HL-60 (cell line): Measurements from ENCODE around the gene VPS13D.

ENCODE experiments used
- DNase-seq, 2 experiments: peaks; one replicate each; pipeline ENCODE4 v3.0.0-alpha.2; 2010 to 2020; ENCODE audit warnings: low read depth in 1 of 2, low spot score in 1 of 2
- H3K27ac ChIP-seq: fragments of 250-450 bp; sonication (Bioruptor Pico); replicated peaks from 2 replicates; pipeline ENCODE4 v1.5.1; 2020; ENCODE audit warnings: mild to moderate bottlenecking, moderate library complexity
- H3K27me3 ChIP-seq: fragments of 250-450 bp; sonication (Bioruptor Pico); 2 replicates; pipeline ENCODE4 v1.5.1; 2021; ENCODE audit warnings: mild to moderate bottlenecking, moderate library complexity; ENCODE audit not compliant: insufficient read depth, poor library complexity, severe bottlenecking
- H3K4me3 ChIP-seq: replicated peaks from 2 replicates; pipeline ENCODE4 v1.5.1; 2011; ENCODE audit warnings: mild to moderate bottlenecking, control low read depth, low read length; ENCODE audit not compliant: insufficient read depth
- GABPA ChIP-seq: IDR thresholded peaks from 2 replicates; pipeline ENCODE4 v1.6.1; 2012; ENCODE audit warnings: low read depth
- POLR2AphosphoS5 ChIP-seq: IDR thresholded peaks from 2 replicates; pipeline ENCODE4 v1.6.1; 2012; ENCODE audit warnings: low read depth
- SPI1 ChIP-seq: IDR thresholded peaks from 2 replicates; pipeline ENCODE4 v1.6.1; 2012; ENCODE audit warnings: low read depth, mild to moderate bottlenecking, borderline replicate concordance
- TF ChIP-seq, protein P1 (sequence below): IDR thresholded peaks from one replicate; pipeline ENCODE4 v1.5.1; 2011; ENCODE audit warnings: low read length, control low read depth, inconsistent platforms; ENCODE audit not compliant: insufficient read depth
- TF ChIP-seq, protein P2 (sequence below): IDR thresholded peaks from 2 replicates; pipeline ENCODE4 v1.6.1; 2012; ENCODE audit warnings: low read depth; ENCODE audit not compliant: insufficient replicate concordance

The VPS13D gene

GRCh38 chr1:12426030-12426429, 196.2 kb downstream of the VPS13D start:
- no peak for DNase-seq
- H3K4me3 ChIP-seq, result no peak overlapping the region
- H3K27ac ChIP-seq, result no peak overlapping the region
- no peaks in the 10 kb centered on the region for H3K27me3 ChIP-seq
- no peak for TF ChIP-seq SPI1
- TF ChIP-seq POLR2AphosphoS5, result no peak
- TF ChIP-seq, protein P1, sequence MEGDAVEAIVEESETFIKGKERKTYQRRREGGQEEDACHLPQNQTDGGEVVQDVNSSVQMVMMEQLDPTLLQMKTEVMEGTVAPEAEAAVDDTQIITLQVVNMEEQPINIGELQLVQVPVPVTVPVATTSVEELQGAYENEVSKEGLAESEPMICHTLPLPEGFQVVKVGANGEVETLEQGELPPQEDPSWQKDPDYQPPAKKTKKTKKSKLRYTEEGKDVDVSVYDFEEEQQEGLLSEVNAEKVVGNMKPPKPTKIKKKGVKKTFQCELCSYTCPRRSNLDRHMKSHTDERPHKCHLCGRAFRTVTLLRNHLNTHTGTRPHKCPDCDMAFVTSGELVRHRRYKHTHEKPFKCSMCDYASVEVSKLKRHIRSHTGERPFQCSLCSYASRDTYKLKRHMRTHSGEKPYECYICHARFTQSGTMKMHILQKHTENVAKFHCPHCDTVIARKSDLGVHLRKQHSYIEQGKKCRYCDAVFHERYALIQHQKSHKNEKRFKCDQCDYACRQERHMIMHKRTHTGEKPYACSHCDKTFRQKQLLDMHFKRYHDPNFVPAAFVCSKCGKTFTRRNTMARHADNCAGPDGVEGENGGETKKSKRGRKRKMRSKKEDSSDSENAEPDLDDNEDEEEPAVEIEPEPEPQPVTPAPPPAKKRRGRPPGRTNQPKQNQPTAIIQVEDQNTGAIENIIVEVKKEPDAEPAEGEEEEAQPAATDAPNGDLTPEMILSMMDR, result no peak
- TF ChIP-seq GABPA, result no peak
- TF ChIP-seq, protein P2, sequence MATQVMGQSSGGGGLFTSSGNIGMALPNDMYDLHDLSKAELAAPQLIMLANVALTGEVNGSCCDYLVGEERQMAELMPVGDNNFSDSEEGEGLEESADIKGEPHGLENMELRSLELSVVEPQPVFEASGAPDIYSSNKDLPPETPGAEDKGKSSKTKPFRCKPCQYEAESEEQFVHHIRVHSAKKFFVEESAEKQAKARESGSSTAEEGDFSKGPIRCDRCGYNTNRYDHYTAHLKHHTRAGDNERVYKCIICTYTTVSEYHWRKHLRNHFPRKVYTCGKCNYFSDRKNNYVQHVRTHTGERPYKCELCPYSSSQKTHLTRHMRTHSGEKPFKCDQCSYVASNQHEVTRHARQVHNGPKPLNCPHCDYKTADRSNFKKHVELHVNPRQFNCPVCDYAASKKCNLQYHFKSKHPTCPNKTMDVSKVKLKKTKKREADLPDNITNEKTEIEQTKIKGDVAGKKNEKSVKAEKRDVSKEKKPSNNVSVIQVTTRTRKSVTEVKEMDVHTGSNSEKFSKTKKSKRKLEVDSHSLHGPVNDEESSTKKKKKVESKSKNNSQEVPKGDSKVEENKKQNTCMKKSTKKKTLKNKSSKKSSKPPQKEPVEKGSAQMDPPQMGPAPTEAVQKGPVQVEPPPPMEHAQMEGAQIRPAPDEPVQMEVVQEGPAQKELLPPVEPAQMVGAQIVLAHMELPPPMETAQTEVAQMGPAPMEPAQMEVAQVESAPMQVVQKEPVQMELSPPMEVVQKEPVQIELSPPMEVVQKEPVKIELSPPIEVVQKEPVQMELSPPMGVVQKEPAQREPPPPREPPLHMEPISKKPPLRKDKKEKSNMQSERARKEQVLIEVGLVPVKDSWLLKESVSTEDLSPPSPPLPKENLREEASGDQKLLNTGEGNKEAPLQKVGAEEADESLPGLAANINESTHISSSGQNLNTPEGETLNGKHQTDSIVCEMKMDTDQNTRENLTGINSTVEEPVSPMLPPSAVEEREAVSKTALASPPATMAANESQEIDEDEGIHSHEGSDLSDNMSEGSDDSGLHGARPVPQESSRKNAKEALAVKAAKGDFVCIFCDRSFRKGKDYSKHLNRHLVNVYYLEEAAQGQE, result no peak

DNA sequence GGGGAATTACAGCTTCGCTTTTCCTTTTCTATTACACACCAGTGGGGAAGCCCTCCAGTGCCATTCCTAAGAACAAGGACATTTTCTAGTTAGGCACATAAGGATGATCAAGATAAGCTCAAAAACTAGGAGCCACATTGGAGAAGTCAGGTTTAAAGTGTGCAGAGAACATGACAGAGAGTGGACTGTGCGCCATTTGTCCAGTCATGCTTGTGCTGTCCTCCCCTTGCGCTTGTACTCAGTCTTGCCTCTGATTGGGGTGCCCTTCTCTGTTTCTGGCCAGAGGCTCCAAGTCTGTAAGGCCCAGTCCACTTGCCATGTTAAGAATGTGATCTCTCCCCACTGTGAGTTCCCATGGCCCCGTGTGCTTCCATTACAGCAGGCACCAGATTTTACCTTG, 198.5 kb downstream of the VPS13D start:
- no peak for DNase-seq
- no peak overlapping the region for H3K27ac ChIP-seq
- no peak overlapping the region for H3K4me3 ChIP-seq
- no peak for TF ChIP-seq GABPA
- no peaks in the 10 kb centered on the region for H3K27me3 ChIP-seq

GRCh38 chr1:12430525-12430924, 200.7 kb downstream of the VPS13D start:
- Histone ChIP-seq H3K4me3 (no peak overlapping the region), H3K27me3 (no peaks in the 10 kb centered on the region), H3K27ac (no peak overlapping the region)
- DNase-seq, result no peak
- TF ChIP-seq GABPA (no peak), POLR2AphosphoS5 (no peak), SPI1 (no peak)
- TF ChIP-seq, protein P2, result no peak
- TF ChIP-seq, protein P1, result no peak

DNA sequence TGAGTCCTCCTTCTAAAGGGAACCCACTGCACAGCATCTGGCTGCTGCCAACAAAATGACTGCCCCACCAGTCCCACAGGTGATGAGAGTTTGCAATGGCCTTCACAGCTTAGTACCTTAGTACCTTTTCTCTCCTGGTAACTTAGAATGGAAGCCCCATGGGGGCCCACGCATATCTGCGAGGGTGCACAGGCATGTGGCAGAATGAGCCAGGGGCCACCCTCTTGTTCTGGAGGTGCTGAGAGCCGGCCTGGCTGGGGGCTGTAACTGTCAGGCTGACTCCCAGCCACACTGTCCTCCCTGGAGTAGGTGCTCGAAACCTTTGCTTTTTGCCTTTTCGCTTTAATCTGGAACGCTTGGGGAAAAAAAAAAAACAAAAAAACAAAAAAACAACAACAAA, 203.1 kb downstream of the VPS13D start:
- H3K27ac ChIP-seq, result no peak overlapping the region
- no peak for DNase-seq
- H3K27me3 ChIP-seq, result no peaks in the 10 kb centered on the region
- no peak overlapping the region for H3K4me3 ChIP-seq
- TF ChIP-seq POLR2AphosphoS5, result no peak
- TF ChIP-seq, protein P2, result no peak
- TF ChIP-seq, protein P1, result no peak
